ENCODE data around the gene RHEX.

DNA sequence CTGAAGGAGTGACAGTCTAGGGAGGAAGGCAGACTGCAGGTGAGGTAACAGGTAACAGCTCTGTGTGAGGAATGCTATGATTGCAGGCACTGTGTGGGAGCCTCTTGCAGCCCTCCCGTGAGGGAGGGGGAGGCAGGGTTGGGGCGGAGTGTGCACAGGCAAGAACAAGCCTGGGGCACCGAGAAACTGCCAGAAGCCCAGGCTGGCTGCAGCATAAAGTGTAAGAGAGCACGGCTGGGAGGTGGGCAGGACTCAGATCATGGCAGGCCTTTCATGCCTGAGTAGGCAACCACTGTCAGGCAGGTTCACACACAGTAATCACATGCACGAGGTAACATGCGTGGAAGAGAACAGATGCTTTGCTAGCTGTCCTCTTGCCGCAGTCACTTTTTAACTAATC lies 11.3 kb upstream of the RHEX start:
- TF ChIP-seq ZNF232 (CRISPR knock-in tag; IDR thresholded peaks at IDR 0.05) (no peak), CREM (CRISPR knock-in tag; IDR thresholded peaks at IDR 0.05) (no peak)

All from WTC11 (cell line).